Hepatocyte (in vitro differentiated cells): Measurements from ENCODE around the gene GALC. TPM values are rescaled to one million over a fixed set of nuclear protein-coding genes. Genes with fewer than 3 reads are reported as not detected.
A peak's percentile ranks its signal among the peaks of the same experiment; 100 is the strongest.

Source experiments
- DNase-seq: peaks from one replicate; pipeline ENCODE4 v3.0.0-alpha.2; 2016; ENCODE audit warnings: low spot score
- H2AFZ ChIP-seq: fragments of 200-600 bp; sonication (generic); 2 replicates; pipeline ENCODE4 v1.6.0; 2016; ENCODE audit warnings: antibody characterized with exemption, mild to moderate bottlenecking
- H3K27ac ChIP-seq: fragments of 200-600 bp; sonication (generic); 2 replicates; pipeline ENCODE4 v1.5.1; 2016; ENCODE audit warnings: mild to moderate bottlenecking
- H3K27me3 ChIP-seq: fragments of 200-600 bp; sonication (generic); 2 replicates; pipeline ENCODE4 v1.6.1; 2016
- H3K36me3 ChIP-seq: fragments of 200-600 bp; sonication (generic); replicated peaks from 2 replicates; pipeline ENCODE4 v1.5.1; 2016; ENCODE audit warnings: low read depth; ENCODE audit not compliant: insufficient read depth
- H3K4me1 ChIP-seq: fragments of 200-600 bp; sonication (generic); 2 replicates; pipeline ENCODE4 v1.5.1; 2016; ENCODE audit warnings: mild to moderate bottlenecking, moderate library complexity; ENCODE audit not compliant: insufficient read depth
- H3K4me2 ChIP-seq: fragments of 200-600 bp; sonication (generic); 2 replicates; pipeline ENCODE4 v1.6.0; 2016
- H3K4me3 ChIP-seq: fragments of 200-600 bp; sonication (generic); 2 replicates; pipeline ENCODE4 v1.5.1; 2016; ENCODE audit warnings: mild to moderate bottlenecking
- H3K79me2 ChIP-seq: fragments of 200-600 bp; sonication (generic); 2 replicates; pipeline ENCODE4 v1.6.0; 2017; ENCODE audit warnings: mild to moderate bottlenecking
- H3K9me2 ChIP-seq: fragments of 200-600 bp; sonication (generic); replicated peaks from 2 replicates; pipeline ENCODE4 v1.6.0; 2017; ENCODE audit warnings: mild to moderate bottlenecking; ENCODE audit not compliant: insufficient read depth
- H3K9me3 ChIP-seq: fragments of 200-600 bp; sonication (generic); 2 replicates; pipeline ENCODE4 v1.5.1; 2016; ENCODE audit warnings: low read depth, mild to moderate bottlenecking
- H4K20me1 ChIP-seq: fragments of 200-600 bp; sonication (generic); 2 replicates; pipeline ENCODE4 v1.6.0; 2016; ENCODE audit warnings: mild to moderate bottlenecking; ENCODE audit not compliant: insufficient read depth, poor library complexity, severe bottlenecking
- EZH2 ChIP-seq: fragments of 200-600 bp; sonication (generic); IDR thresholded peaks from 2 replicates; pipeline ENCODE4 v1.6.1; 2016; ENCODE audit warnings: antibody characterized with exemption, mild to moderate bottlenecking, borderline replicate concordance
- EZH2phosphoT487 ChIP-seq: fragments of 200-600 bp; sonication (generic); IDR thresholded peaks from one replicate; pipeline ENCODE4 v1.6.1; 2018; ENCODE audit warnings: antibody characterized with exemption, mild to moderate bottlenecking, low read depth, moderate library complexity; ENCODE audit not compliant: unreplicated experiment, severe bottlenecking
- WGBS: methylation state at CpG from one replicate; pipeline ENCODE4 v1.1.6; 2016; ENCODE audit warnings: low lambda C conversion rate; ENCODE audit errors: missing lambda C conversion rate; 5-methylcytosine and 5-hydroxymethylcytosine counted together
- polyA plus RNA-seq: library from polyadenylated mRNA; unstranded; fragments of >200 nt; fragmentation: Nextera tagmentation; extraction: Ambion mirVana; gene quantifications from 2 replicates; pipeline ENCODE4 v1.2.1, GENCODE V29; 2016
- total RNA-seq: library from RNA; depleted of rRNA; stranded (reverse); fragments of >200 nt; gene quantifications from 2 replicates; pipeline ENCODE4 v1.2.3, GENCODE V29; 2014
- TF ChIP-seq, protein P1 (sequence below): fragments of 200-600 bp; sonication (generic); IDR thresholded peaks from 2 replicates; pipeline ENCODE4 v1.5.1; 2016; ENCODE audit warnings: antibody characterized with exemption, mild to moderate bottlenecking; ENCODE audit not compliant: poor library complexity

GALC gene
- total RNA-seq (47.5 TPM in 2 replicates), polyA plus RNA-seq (20.7 and 23.0 TPM in 2 replicates)

DNA sequence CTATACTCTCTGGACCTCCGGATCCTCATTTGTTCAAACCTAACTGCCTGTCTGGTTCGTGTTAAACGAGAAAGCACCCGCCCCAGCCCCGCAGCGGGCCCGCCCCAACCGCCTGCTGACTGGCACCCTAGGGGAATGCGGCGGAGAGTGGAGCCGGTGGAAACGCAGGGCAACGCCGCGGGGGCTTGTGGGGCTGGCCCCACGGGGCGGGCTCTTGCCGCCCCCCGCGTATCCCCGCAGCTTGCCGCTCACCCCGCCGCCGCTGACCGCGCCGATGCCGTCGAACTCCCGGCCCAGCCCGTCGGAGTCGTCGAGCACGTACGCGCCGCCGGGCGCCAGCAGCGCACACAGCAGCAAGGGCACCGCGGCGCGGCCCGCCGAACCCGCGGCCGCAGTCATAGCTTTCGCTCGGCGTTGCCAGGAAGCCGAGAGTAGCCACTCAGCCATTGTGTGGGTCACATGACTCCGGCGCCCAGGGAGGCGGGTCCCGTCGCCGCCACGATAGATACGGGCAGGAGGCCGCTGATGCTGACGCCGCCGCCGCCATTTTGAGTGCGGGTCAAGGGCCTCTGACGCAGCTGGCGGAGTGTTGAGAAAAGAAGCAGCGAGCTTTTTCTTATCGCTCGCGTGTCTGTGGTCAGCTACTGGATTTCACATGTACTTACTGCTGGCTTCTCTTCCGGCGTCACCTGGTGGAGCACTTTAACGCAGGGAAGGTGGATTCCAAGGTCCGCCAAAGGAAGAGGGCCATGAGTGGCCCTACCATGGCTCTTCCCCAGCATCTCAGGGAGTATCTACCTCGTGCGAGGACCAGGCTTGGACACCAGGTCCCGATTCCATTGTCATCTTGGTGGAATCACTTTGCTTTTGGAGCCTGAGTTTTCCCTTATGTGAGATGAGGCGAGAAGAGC, at the start of gene GALC:
Gene GALC (minus strand): TSS at position 465 of the 911 bp plus-strand sequence. CDS start 18 bp downstream, at position 447.
- peak within 1 kb of the TSS; percentile 46 for H3K4me3 ChIP-seq
- H3K4me1 ChIP-seq: peaks cover 38% of the 10 kb centered on the region
- no peaks in the 10 kb centered on the region for H3K9me2 ChIP-seq
- peak within 1 kb of the TSS; percentile 93 for H3K27ac ChIP-seq
- TF ChIP-seq EZH2: no peak
- TF ChIP-seq EZH2phosphoT487: no peak
- TF ChIP-seq, protein P1, sequence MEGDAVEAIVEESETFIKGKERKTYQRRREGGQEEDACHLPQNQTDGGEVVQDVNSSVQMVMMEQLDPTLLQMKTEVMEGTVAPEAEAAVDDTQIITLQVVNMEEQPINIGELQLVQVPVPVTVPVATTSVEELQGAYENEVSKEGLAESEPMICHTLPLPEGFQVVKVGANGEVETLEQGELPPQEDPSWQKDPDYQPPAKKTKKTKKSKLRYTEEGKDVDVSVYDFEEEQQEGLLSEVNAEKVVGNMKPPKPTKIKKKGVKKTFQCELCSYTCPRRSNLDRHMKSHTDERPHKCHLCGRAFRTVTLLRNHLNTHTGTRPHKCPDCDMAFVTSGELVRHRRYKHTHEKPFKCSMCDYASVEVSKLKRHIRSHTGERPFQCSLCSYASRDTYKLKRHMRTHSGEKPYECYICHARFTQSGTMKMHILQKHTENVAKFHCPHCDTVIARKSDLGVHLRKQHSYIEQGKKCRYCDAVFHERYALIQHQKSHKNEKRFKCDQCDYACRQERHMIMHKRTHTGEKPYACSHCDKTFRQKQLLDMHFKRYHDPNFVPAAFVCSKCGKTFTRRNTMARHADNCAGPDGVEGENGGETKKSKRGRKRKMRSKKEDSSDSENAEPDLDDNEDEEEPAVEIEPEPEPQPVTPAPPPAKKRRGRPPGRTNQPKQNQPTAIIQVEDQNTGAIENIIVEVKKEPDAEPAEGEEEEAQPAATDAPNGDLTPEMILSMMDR: no peak
- no peaks in the 10 kb centered on the region for H3K9me3 ChIP-seq
- H2AFZ ChIP-seq: peak within 1 kb of the TSS; percentile 88
- DNase-seq: peak; percentile 95
- H3K36me3 ChIP-seq: no peaks in the 10 kb centered on the region
- H3K27me3 ChIP-seq: no peaks in the 10 kb centered on the region
- no peaks in the 10 kb centered on the region for H4K20me1 ChIP-seq
- H3K79me2 ChIP-seq: peaks cover 7% of the 10 kb centered on the region
- WGBS: 6% methylated on average over 54 of the region's 83 CpGs
- H3K4me2 ChIP-seq: peak within 1 kb of the TSS; percentile 88

DNA sequence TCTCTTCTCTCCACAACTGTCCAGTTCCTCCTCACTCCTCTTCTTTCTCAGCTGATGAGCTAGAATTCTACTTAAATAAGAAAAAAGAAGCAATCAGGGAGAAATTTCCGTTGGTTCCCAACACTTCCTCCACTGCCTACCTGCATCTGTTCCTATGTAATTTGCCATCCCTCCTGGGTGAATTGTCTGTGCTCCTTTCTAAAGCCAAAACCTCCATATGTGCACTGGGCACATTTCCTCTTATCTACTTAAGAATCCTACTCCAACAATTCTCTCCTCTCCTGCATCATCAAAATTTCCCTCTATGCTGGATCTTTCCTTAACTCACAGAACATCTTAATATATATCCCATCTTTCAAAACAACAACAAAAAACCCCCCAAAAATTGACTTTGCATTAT, 47.2 kb upstream of the GALC start:
- Histone ChIP-seq H3K36me3 (no peaks in the 10 kb centered on the region), H3K4me3 (no peak overlapping the region), H3K27ac (no peak overlapping the region), H2AFZ (no peak overlapping the region), H3K79me2 (no peaks in the 10 kb centered on the region), H3K27me3 (no peaks in the 10 kb centered on the region), H3K9me3 (no peaks in the 10 kb centered on the region), H4K20me1 (no peaks in the 10 kb centered on the region), H3K9me2 (no peaks in the 10 kb centered on the region), H3K4me1 (peaks cover 8% of the 10 kb centered on the region), H3K4me2 (no peak overlapping the region)
- TF ChIP-seq, protein P1: no peak
- no peak for TF ChIP-seq EZH2phosphoT487
- no peak for TF ChIP-seq EZH2
- 86% methylated on average over 1 of the region's 1 CpG for WGBS
- DNase-seq: no peak

DNA sequence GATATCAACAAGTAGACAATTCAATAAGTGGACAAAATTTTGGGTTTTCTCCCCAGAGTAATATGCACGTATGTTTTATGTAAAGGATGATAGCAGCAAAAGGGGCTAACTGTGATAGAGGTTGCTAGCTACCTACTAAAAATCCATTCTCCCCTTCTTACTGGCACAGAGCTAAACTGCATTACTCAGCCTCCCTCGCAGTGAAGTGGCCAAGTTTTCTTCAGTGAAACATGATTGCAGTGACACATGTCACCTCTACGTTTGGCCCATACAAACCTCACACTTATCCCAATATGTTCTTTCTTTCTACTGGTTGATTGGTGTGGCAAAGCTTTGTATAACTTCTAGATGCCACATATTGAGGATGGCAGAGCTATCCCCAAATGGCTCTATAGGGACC, 46.2 kb upstream of the GALC start:
- no peaks in the 10 kb centered on the region for H3K36me3 ChIP-seq
- H3K27me3 ChIP-seq: no peaks in the 10 kb centered on the region
- no peak for DNase-seq
- TF ChIP-seq, protein P1: no peak
- TF ChIP-seq EZH2 (no peak), EZH2phosphoT487 (no peak)
- no peaks in the 10 kb centered on the region for H3K9me3 ChIP-seq
- H4K20me1 ChIP-seq: no peaks in the 10 kb centered on the region
- no peaks in the 10 kb centered on the region for H3K9me2 ChIP-seq
- H3K4me3 ChIP-seq: no peak overlapping the region
- H3K79me2 ChIP-seq: no peaks in the 10 kb centered on the region
- H3K27ac ChIP-seq: no peak overlapping the region
- H3K4me2 ChIP-seq: no peak overlapping the region
- 83% methylated on average over 3 of the region's 3 CpGs for WGBS
- H2AFZ ChIP-seq: no peak overlapping the region
- peaks cover 5% of the 10 kb centered on the region for H3K4me1 ChIP-seq
